ENCODE results near the gene CDKN2B-AS1.

DNA sequence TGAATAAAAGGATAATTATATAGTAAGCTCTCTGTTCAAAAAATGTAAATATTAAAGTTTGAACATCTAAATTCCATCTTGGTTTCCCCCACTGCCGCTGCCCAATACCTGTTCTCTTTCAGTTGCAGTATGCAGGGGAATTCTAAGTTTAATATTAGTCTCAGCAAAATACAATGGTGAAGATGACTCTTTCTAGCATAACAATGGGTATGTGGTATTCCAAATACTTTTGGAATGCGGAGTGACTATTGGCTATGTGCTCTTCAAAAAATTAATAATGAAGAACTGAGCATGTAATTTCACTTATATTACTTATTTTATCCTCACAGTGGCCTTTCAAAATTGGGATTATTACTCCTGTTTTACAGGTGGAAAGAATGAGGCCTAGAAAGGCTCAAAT, 3.4 kb downstream of the CDKN2B-AS1 start:
- TF ChIP-seq, protein P1, sequence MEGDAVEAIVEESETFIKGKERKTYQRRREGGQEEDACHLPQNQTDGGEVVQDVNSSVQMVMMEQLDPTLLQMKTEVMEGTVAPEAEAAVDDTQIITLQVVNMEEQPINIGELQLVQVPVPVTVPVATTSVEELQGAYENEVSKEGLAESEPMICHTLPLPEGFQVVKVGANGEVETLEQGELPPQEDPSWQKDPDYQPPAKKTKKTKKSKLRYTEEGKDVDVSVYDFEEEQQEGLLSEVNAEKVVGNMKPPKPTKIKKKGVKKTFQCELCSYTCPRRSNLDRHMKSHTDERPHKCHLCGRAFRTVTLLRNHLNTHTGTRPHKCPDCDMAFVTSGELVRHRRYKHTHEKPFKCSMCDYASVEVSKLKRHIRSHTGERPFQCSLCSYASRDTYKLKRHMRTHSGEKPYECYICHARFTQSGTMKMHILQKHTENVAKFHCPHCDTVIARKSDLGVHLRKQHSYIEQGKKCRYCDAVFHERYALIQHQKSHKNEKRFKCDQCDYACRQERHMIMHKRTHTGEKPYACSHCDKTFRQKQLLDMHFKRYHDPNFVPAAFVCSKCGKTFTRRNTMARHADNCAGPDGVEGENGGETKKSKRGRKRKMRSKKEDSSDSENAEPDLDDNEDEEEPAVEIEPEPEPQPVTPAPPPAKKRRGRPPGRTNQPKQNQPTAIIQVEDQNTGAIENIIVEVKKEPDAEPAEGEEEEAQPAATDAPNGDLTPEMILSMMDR (IDR thresholded peaks at IDR 0.05), result no peak
- TF ChIP-seq ZFX (IDR thresholded peaks at IDR 0.05; ENCODE audit: borderline replicate concordance), result no peak
